NCI-H748 (cell line): ENCODE measurements around the gene GOLGA8B.
A peak's percentile ranks its signal among the peaks of the same experiment; 100 is the strongest.
"Not testable (repeated sequence)": the region's sequence is repeated elsewhere in the genome, so short reads cannot be mapped to it uniquely, and the experiment has no call there.

Experiments
- DNase-seq: peaks from one replicate; lab custom pipeline; 2025; ENCODE audit not compliant: unreplicated experiment; lab: John Stamatoyannopoulos, UW

Gene GOLGA8B

DNA sequence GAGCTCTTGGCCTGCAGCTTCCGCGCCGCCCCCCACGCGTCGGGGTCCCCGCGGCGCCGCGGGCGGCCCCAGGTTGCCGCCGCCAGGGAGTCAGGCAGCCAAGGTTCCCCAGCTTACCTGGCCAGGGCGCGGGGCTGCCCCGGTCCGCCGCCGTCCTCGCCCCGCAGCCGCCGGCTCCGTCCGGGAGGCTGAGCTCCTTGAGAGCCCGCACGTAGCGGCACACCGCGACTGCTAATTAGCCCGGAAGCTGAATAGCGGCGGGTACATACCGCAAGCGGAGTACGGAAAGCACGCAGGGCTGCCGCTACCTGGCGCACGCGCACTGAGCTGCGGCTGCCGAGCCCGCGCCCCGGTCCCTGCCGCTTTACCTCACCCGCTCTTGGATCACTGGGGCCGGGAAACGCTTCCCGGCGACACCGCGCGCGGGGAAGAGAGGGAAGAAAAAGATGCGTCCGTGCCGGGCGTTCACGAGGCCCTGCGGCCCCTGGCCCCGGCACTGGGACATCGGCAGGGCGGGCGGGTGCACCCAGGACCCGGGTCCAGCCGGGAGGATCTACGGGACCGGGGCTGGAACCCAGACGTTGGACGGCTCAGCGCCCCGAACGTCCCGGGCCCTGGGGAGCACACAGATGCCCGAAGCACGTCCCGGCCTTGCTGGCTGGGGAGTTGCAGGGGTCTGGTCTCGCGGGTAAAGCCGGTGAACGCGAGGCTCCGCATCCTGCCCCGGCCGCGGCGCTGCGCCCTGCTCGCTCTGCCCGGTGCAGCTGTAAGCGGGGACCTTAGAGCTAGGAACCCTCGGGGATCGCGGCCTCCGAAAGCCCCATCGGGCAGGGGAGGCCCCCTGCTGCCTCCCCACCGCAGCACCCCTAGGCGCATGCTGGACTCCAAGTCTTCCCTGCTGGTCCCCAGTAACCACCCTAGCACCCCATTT is at the start of gene GOLGA8B:
Gene GOLGA8B (minus strand): TSS at position 253 of the 931 bp plus-strand sequence. CDS start 47,739 bp downstream, outside the sequence.
- peak; percentile 77 for DNase-seq

DNA sequence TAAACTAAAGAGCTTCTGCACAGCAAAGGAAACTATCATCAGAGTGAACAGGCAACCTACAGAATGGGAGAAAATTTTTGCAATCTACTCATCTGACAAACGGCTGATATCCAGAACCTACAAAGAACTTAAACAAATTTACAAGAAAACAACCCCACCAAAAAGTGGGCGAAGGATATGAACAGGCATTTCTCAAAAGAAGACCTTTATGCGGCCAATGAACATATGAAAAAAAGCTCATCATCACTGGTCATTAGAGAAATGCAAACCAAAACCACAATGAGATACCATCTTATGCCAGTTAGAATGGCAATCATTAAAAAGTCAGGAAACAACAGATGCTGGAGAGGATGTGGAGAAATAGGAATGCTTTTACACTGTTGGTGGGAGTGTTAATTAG is 49.7 kb upstream of the GOLGA8B start:
- DNase-seq: not testable (repeated sequence)

DNA sequence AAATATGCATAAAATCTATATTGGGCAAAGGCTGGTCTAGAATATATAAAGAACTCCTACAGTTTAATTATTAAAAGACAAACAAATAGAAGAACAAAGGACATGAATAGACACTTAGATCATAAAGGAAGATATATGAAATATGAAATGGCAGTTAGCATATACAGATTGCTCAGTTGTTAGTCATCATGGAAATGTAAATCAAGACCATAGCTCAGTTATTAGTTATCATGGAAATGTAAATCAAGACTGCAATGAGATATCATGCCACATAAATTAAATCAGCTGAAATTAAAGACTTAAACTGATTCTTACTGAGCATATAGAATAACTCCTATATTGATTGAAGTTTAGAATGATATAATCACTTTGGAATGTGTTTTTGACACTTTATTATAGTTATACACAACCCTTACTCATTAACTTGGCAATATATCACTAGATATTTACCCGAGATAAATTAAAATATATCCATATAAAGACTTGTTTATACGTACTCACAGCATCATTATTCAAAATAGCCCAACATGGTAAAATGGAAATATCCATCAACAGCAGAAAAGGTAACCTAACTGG is 45.2 kb upstream of the GOLGA8B start:
- DNase-seq: no peak

DNA sequence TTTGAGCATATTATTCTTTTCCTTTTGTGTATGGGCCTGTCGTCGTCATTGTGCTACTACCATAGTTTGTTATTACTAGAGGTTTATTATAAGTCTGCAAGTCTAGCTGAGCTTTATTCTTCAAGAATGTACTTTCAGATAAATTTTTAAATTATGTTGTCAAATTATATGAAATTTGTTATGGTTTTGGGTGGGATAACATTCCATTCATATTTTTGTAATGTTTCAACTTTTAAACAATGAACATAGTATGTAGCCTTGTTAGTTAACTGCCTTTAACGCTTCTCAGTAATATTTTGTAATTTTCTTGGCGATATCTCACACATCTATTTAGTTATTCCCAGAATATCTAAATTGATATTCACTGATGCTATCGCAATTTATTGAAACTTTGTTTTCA is 41.6 kb upstream of the GOLGA8B start:
- DNase-seq: no peak

GRCh38 chr15:34621675-34622074 is 38.2 kb upstream of the GOLGA8B start:
- DNase-seq: peak; percentile 4

- no peak for DNase-seq
Observed at GRCh38 chr15:34620814-34621213, 37.4 kb upstream of the GOLGA8B start.

DNA sequence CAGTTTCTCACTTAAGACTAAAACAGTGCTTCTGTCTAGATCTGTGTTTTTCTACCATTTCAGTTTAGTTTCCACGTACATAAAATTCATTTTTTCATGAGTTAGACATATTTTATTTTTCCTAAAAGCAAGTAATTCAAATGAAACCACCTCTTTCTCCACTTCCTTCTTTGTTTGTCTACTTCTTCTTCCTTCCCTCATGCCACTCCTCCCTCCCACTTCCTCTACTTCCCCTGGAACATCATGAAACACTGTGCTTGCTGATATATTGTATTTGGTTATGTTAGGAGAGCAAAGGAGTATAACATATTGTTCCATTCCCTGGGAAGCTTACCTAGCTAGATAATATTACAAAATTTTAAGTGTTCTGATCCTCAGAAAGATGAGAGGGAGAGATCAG is 36.7 kb upstream of the GOLGA8B start:
- DNase-seq: no peak

GRCh38 chr15:34619151-34619550 is 35.7 kb upstream of the GOLGA8B start:
- DNase-seq: no peak

DNA sequence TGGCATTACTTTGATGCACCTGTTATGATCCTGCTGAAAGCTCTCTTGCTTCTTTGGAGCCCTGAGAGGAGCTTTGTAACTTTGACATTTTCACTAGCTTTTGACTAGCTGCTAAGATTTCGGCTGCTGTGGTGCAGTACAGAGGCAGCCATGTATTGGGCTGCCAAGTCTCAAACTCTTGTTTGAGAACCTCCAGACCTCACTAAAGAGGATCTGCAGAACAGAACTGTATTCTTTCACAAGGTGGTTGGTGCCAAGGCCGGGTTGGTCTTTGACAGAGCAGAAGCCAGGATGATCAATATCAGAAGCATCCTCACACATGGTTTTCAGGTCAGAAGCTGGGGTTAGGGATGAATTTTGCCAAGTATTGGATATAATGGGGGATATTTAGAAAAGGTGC is 34.6 kb upstream of the GOLGA8B start:
- DNase-seq: no peak

DNA sequence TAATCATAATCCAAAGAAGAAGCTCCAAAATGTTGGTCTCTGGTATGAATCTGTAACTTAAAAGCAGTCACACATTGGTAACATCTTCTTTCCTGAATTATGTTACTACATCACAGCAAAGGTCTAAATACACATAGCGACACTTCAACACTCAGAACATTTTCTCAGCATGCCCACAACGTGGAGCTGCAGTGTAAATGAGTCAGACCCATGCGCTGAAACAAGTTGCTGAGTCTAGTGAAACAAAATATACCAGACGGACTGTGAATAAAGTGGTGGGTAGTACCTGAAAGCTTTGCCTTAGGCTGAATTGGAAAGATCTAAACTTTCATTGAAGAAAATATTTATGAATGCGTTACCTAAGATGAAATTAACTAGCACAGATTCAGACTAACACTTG is 33.2 kb upstream of the GOLGA8B start:
- peak; percentile 0 for DNase-seq

- no peak for DNase-seq
Observed at GRCh38 chr15:34613997-34614396, 30.5 kb upstream of the GOLGA8B start.

DNA sequence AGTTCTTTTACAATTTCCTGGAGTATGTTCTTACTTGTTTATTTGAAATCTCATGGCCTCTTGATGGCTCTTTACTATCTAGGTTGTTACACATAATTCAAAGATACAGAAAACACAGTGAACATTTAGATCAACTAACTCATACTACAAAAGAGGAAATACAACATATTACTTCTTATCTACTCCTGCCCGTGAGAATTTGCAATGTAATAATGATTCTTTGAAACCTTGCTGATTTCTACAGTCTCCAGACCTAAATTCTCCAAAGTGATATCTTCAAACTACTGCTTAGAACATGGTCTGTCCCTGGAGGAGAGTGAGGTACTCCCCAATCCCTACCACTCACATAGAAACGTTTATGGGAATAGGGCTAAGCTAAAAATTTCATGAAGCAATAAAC is 29.9 kb upstream of the GOLGA8B start:
- no peak for DNase-seq

DNA sequence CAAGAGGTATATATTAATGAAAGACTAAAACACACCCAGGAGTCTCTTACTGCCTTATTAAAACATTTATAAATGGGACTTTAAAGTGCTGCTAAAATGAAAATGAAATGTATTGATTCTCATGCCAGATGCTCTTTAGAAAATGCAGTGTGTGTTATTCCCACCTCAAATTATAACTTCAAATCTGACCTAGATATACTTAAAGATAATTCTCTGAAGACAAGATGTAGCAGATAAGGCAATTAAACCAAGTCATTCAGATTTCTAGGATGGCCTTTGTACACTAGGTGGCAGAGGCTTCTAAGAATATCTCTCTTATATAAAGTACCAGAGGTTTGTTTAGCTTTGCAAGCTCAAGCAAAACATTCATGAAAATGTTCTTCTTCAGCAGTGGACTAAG is 26.9 kb upstream of the GOLGA8B start:
- no peak for DNase-seq

GRCh38 chr15:34609102-34610057 is 25.9 kb upstream of the GOLGA8B start:
- DNase-seq: no peak

DNA sequence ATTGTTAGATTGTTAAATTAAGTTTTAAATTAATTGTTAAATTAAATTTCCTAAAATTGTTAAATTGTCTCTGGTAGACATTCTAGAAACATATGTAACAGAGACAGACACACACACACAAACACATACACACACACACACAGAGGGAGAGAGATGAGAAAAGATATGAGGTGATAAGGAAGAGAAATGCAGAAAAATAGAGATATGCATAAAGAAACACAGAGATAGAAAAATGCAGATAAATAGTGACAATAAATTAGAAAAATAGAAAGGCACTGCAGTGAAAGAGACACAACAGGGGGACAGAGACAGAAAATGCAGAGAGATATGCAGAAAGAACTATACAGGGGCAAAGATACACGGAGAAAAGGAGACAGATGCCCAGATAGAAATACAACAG is 25.1 kb upstream of the GOLGA8B start:
- DNase-seq: no peak

DNA sequence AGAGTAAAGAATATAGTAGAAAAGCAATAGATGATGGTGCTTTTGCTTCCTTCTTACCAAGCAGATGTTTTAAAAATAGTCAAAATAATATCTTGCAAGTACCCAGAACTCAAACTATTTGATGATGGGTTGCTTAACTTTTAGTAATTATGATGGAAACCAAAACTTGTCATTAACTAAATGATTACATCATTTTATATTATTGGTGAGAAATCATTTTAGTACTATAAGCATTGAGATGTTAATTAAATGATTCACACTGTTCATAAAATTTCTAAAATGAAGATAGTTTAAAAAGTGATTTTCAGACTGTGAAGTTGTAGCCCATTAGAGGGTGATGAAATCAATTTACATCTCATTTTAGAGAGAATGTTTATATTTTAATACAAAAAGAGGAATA is 24.4 kb upstream of the GOLGA8B start:
- no peak for DNase-seq

DNA sequence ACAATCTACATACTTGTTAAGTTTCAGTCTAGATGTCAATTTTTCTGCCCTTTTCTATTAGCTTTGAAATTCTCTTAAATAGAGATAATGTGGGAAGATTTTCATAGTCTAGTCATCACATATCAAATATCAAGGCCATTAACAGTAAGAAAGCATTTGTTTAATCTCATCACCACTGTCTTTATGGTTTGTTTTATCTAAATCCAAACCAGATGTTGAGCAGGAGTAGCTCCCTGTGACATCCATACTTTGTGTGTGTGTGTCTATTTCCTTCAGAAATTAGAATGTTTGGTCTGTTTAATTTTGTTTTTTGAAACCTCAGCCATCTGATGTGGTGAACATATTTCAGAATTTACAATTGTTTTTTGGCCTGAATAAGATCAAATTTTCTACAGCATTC is 23.1 kb upstream of the GOLGA8B start:
- no peak for DNase-seq

DNA sequence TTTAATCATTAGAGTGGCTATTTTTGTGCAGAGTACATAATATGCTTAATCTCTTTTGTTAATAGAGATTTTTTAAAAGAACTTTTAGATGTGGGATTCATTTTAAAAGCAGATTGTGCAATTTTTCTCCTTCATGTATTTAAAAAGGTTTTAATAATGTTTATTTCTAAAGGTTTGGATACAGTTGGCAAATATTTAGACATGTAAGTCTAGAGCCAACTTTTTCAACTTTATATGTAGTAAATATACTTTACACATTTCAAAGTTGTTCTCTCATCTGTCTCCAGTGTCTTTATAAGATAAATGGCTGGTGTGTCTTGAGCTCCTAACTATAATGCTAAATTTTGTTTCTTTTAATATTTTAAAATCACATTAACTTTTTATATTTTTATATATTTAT is 22.7 kb upstream of the GOLGA8B start:
- DNase-seq: no peak

GRCh38 chr15:34603095-34603494 is 19.6 kb upstream of the GOLGA8B start:
- no peak for DNase-seq

DNA sequence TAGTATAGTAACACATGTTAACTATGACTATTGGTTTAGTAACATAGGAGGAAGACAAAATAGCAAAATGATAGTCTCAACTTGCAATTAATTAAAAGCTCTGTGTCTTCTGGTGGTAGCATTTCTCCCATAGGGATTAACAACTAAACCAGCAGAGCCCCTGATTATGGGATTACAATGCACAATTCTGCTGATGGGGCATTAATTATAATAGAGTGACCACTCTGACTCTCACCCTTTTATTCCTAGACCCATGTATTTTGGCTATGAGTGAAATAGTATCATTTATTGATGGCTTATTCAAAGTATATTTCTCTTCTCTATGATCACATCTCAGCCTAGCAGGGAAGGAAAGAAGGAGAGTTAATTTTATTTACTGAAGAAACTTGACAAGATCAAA is 17.5 kb upstream of the GOLGA8B start:
- no peak for DNase-seq

GRCh38 chr15:34598799-34599585 is 15.5 kb upstream of the GOLGA8B start:
- no peak for DNase-seq
